Upper lobe of right lung (tissue), 1 donor: ENCODE measurements around the gene HTR5A. TPM values are rescaled to one million over a fixed set of nuclear protein-coding genes. Genes with fewer than 3 reads are reported as not detected.

Source experiments
- ATAC-seq: fragments of 200-7000 bp; cut with Tn5 transposase; one replicate; pipeline ENCODE4 v1.9.1; 2020; ENCODE audit warnings: mild to moderate bottlenecking, moderate library complexity
- DNase-seq: peaks from one replicate; pipeline ENCODE4 v3.0.0-alpha.2; 2020
- H3K27ac ChIP-seq: fragments of 200-600 bp; one replicate; pipeline ENCODE4 v1.8.0; 2022
- H3K27me3 ChIP-seq: fragments of 200-600 bp; one replicate; pipeline ENCODE4 v1.8.0; 2022; ENCODE audit warnings: mild to moderate bottlenecking
- H3K36me3 ChIP-seq: fragments of 200-600 bp; one replicate; pipeline ENCODE4 v1.8.0; 2022
- H3K4me1 ChIP-seq: fragments of 200-600 bp; one replicate; pipeline ENCODE4 v1.8.0; 2022
- H3K4me3 ChIP-seq: fragments of 200-600 bp; one replicate; pipeline ENCODE4 v1.8.0; 2022; ENCODE audit warnings: mild to moderate bottlenecking
- H3K9me3 ChIP-seq: fragments of 200-600 bp; one replicate; pipeline ENCODE4 v1.8.0; 2022
- CTCF ChIP-seq: fragments of 200-600 bp; IDR thresholded peaks from one replicate; pipeline ENCODE4 v1.8.0; 2022; ENCODE audit warnings: antibody characterized with exemption
- intact Hi-C: fragments of 100-400 bp; cut with DNase I; formaldehyde crosslinking; loops from one replicate; pipeline ENCODE4 v1.11.0; 2022
- total RNA-seq: library from RNA; stranded (reverse); fragmentation: NEBNext Ultra II Directional; extraction: Animal tissue kit (Norgen Biotek cat#: 25700); gene quantifications from one replicate; pipeline ENCODE4 v1.2.1, GENCODE V29; 2021
- donor health status: DM: no; HTN: yes; CAD: no; lungs with severe emphysema.

Gene HTR5A
- total RNA-seq, 1 donor from 2014 or later: not detected

- no peak for TF ChIP-seq CTCF
- intact Hi-C loops: no loop called here
- Histone ChIP-seq H3K4me3 (no peak overlapping the region), H3K36me3 (no peaks in the 10 kb centered on the region), H3K9me3 (no peaks in the 10 kb centered on the region), H3K4me1 (no peaks in the 10 kb centered on the region), H3K27me3 (peaks cover 6% of the 10 kb centered on the region), H3K27ac (no peak overlapping the region)
- DNase-seq: no peak
- ATAC-seq: no peak
Observed at GRCh38 chr7:155090684-155091083, 20.6 kb downstream of the HTR5A start.

- TF ChIP-seq CTCF: no peak
- H3K36me3 ChIP-seq: no peaks in the 10 kb centered on the region
- H3K9me3 ChIP-seq: no peaks in the 10 kb centered on the region
- DNase-seq (no peak), ATAC-seq (no peak)
- H3K27ac ChIP-seq: no peak overlapping the region
- intact Hi-C loops: no loop called here
- no peaks in the 10 kb centered on the region for H3K4me1 ChIP-seq
- no peaks in the 10 kb centered on the region for H3K27me3 ChIP-seq
- H3K4me3 ChIP-seq: no peak overlapping the region
Observed at GRCh38 chr7:155093596-155093995, 23.5 kb downstream of the HTR5A start.

DNA sequence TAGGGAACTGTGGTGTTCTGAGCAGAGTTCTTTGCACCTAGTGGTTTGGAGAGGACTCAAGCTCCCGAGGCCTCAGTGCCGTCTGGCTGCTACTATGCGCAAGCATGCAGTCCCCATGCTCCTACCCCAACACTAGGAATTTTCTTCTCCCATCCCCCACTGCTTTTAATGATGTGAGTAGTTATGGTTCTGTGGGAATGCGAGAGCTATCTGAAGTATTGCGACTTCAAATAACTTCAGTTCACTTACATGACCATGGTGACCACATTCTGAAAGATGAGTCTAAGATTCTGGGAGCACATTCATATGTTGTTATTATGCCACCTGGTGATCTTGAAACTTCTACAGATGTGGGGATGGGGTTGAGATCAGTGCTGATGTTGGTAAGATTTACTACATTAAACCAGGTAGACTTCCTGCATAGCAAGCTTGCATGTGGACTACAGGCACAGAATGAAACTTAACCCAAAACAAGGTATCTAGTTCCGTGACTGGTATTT is 24.6 kb downstream of the HTR5A start:
- intact Hi-C loops: no loop called here

DNA sequence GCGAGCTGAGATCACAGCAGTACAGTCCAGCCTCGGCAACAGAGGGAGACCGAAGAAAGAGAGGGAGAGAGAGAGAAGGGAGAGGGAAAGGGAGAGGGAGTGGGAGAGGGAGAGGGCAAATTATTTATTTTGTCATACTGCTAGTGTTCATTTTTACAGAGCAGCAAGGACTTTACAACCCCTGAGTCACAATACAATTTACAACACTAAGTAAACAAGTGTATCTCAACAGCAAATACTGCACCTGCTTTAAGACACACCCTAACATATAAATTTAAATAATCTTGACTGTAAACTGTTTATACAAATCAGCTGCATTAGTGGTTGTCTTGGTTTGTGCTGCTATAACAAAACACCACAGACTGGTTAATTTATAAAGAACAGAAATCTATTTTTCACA is 27.2 kb downstream of the HTR5A start:
- intact Hi-C loops: no loop called here
- TF ChIP-seq CTCF: no peak
- Histone ChIP-seq H3K4me3 (no peak overlapping the region), H3K36me3 (no peaks in the 10 kb centered on the region), H3K27ac (no peak overlapping the region), H3K27me3 (no peaks in the 10 kb centered on the region), H3K9me3 (no peaks in the 10 kb centered on the region), H3K4me1 (no peaks in the 10 kb centered on the region)
- ATAC-seq: no peak
- no peak for DNase-seq

More for the DNA sequence above, 24.6 kb downstream of the HTR5A start:
- H3K4me1 ChIP-seq: no peaks in the 10 kb centered on the region
- H3K27ac ChIP-seq: no peak overlapping the region
- no peaks in the 10 kb centered on the region for H3K27me3 ChIP-seq
- DNase-seq: no peak
- no peak overlapping the region for H3K4me3 ChIP-seq
- no peaks in the 10 kb centered on the region for H3K36me3 ChIP-seq
- no peak for TF ChIP-seq CTCF
- no peak for ATAC-seq
- no peaks in the 10 kb centered on the region for H3K9me3 ChIP-seq

DNA sequence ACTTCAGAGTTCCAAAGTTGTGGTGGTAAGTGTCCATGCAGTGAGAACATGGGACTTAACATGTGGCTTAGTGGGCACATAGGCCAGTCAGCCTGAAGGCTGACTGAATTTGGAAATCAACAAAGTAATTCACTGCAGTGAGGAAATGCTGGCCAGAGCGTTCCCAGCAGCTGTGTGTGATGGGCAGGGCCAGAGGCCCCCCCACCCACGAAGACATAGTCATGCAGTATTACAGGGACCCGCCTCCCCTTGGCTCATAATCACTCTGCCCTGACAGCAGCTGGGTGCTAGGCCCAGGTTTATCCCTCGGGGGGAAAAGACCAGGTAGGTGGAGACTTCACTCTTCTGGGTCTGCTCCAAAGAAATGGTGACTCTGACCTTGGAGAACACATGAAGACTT is 33.7 kb downstream of the HTR5A start:
- Histone ChIP-seq H3K27me3 (peaks cover 12% of the 10 kb centered on the region), H3K4me3 (no peak overlapping the region), H3K9me3 (no peaks in the 10 kb centered on the region), H3K36me3 (no peaks in the 10 kb centered on the region), H3K4me1 (no peaks in the 10 kb centered on the region), H3K27ac (no peak overlapping the region)
- intact Hi-C loops: no loop called here
- no peak for DNase-seq
- no peak for ATAC-seq
- TF ChIP-seq CTCF: no peak

- Histone ChIP-seq H3K36me3 (no peaks in the 10 kb centered on the region), H3K27ac (no peak overlapping the region), H3K4me1 (no peaks in the 10 kb centered on the region), H3K27me3 (peaks cover 12% of the 10 kb centered on the region), H3K4me3 (no peak overlapping the region), H3K9me3 (no peaks in the 10 kb centered on the region)
- DNase-seq: no peak
- no peak for ATAC-seq
- no peak for TF ChIP-seq CTCF
- intact Hi-C loops: no loop called here
Observed at GRCh38 chr7:155104913-155105312, 34.8 kb downstream of the HTR5A start.
